ENCODE results near the gene PSMC3IP. TPM values are rescaled to one million over a fixed set of nuclear protein-coding genes. Genes with fewer than 3 reads are reported as not detected.
"Not testable (repeated sequence)": the region's sequence is repeated elsewhere in the genome, so short reads cannot be mapped to it uniquely, and the experiment has no call there.

Gene PSMC3IP
- total RNA-seq, 2 donors from 2014 or later = 25.9 to 34.2 TPM

GRCh38 chr17:42559075-42559474 is 18.5 kb downstream of the PSMC3IP start:
- peaks cover 21% of the 10 kb centered on the region for H3K36me3 Mint-ChIP-seq (ENCODE audit: low read depth)
- H3K9me3 Mint-ChIP-seq = no peaks in the 10 kb centered on the region
- H3K27me3 Mint-ChIP-seq = no peaks in the 10 kb centered on the region
- ATAC-seq (replicated peaks) = no peak
- no peak overlapping the region for H3K4me3 Mint-ChIP-seq
- no peak overlapping the region for H3K27ac Mint-ChIP-seq
- peaks cover 10% of the 10 kb centered on the region for H3K4me1 Mint-ChIP-seq

- not testable (repeated sequence) for H3K27me3 Mint-ChIP-seq; H3K4me1 Mint-ChIP-seq; H3K36me3 Mint-ChIP-seq (ENCODE audit: low read depth); ATAC-seq (replicated peaks); H3K9me3 Mint-ChIP-seq
- peak overlapping the region; percentile 89 for H3K4me3 Mint-ChIP-seq
- H3K27ac Mint-ChIP-seq = peak overlapping the region; percentile 92
Observed at GRCh38 chr17:42555961-42556617, 21.4 kb downstream of the PSMC3IP start.

- Mint-ChIP-seq H3K27ac (peak overlapping the region; percentile 92), H3K9me3 (no peaks in the 10 kb centered on the region), H3K4me3 (peak overlapping the region; percentile 89), H3K36me3 (ENCODE audit: low read depth) (no peaks in the 10 kb centered on the region), H3K27me3 (no peaks in the 10 kb centered on the region), H3K4me1 (no peaks in the 10 kb centered on the region)
- peak; percentile 9 for ATAC-seq (replicated peaks)
Observed at GRCh38 chr17:42555122-42555622, 22.4 kb downstream of the PSMC3IP start.

- peak; percentile 93 for ATAC-seq (replicated peaks)
- H3K27me3 Mint-ChIP-seq = no peaks in the 10 kb centered on the region
- H3K36me3 Mint-ChIP-seq (ENCODE audit: low read depth) = no peaks in the 10 kb centered on the region
- no peaks in the 10 kb centered on the region for H3K9me3 Mint-ChIP-seq
- H3K27ac Mint-ChIP-seq = peak overlapping the region; percentile 92
- H3K4me1 Mint-ChIP-seq = no peaks in the 10 kb centered on the region
- H3K4me3 Mint-ChIP-seq = peak overlapping the region; percentile 89
Observed at GRCh38 chr17:42554250-42555121, 23.0 kb downstream of the PSMC3IP start.

GRCh38 chr17:42553866-42554249 is 23.7 kb downstream of the PSMC3IP start:
- peak; percentile 28 for ATAC-seq (replicated peaks)

GRCh38 chr17:42553161-42553818 is 24.2 kb downstream of the PSMC3IP start:
- no peak for ATAC-seq (replicated peaks)
- H3K36me3 Mint-ChIP-seq (ENCODE audit: low read depth) = no peaks in the 10 kb centered on the region
- H3K27me3 Mint-ChIP-seq = no peaks in the 10 kb centered on the region
- H3K27ac Mint-ChIP-seq = no peak overlapping the region
- H3K4me3 Mint-ChIP-seq = peak overlapping the region; percentile 89
- peaks cover 5% of the 10 kb centered on the region for H3K4me1 Mint-ChIP-seq
- H3K9me3 Mint-ChIP-seq = no peaks in the 10 kb centered on the region

More at GRCh38 chr17:42553866-42554249, 23.7 kb downstream of the PSMC3IP start:
- Mint-ChIP-seq H3K4me3 (peak overlapping the region; percentile 89), H3K27ac (peak overlapping the region; percentile 92), H3K4me1 (peaks cover 5% of the 10 kb centered on the region), H3K36me3 (ENCODE audit: low read depth) (no peaks in the 10 kb centered on the region), H3K9me3 (no peaks in the 10 kb centered on the region), H3K27me3 (no peaks in the 10 kb centered on the region)

- H3K9me3 Mint-ChIP-seq; ATAC-seq (replicated peaks); H3K4me1 Mint-ChIP-seq; H3K27ac Mint-ChIP-seq; H3K36me3 Mint-ChIP-seq (ENCODE audit: low read depth); H3K27me3 Mint-ChIP-seq: not testable (repeated sequence)
- H3K4me3 Mint-ChIP-seq = peak within 1 kb of the TSS; percentile 89
Observed at GRCh38 chr17:42552736-42553135, 24.8 kb downstream of the PSMC3IP start, which contains the start of gene HSD17B1. HSD17B1 (plus strand) TSS chr17:42552923; CDS start chr17:42552934, 11 bp downstream.

GRCh38 chr17:42548993-42549755 is 28.4 kb downstream of the PSMC3IP start:
- peaks cover 5% of the 10 kb centered on the region for H3K4me1 Mint-ChIP-seq

GRCh38 chr17:42548070-42548837 is 29.3 kb downstream of the PSMC3IP start:
- peak overlapping the region; percentile 59 for H3K4me3 Mint-ChIP-seq
- H3K27me3 Mint-ChIP-seq = no peaks in the 10 kb centered on the region
- H3K36me3 Mint-ChIP-seq (ENCODE audit: low read depth) = no peaks in the 10 kb centered on the region
- no peaks in the 10 kb centered on the region for H3K9me3 Mint-ChIP-seq
- peak; percentile 89 for ATAC-seq (replicated peaks)
- H3K4me1 Mint-ChIP-seq = peaks cover 5% of the 10 kb centered on the region
- no peak overlapping the region for H3K27ac Mint-ChIP-seq

More at GRCh38 chr17:42548993-42549755, 28.4 kb downstream of the PSMC3IP start:
- no peak for ATAC-seq (replicated peaks)
- H3K27ac Mint-ChIP-seq = no peak overlapping the region
- no peaks in the 10 kb centered on the region for H3K36me3 Mint-ChIP-seq (ENCODE audit: low read depth)
- no peaks in the 10 kb centered on the region for H3K9me3 Mint-ChIP-seq
- H3K27me3 Mint-ChIP-seq = no peaks in the 10 kb centered on the region
- H3K4me3 Mint-ChIP-seq = peak overlapping the region; percentile 59

GRCh38 chr17:42547698-42548069 is 29.8 kb downstream of the PSMC3IP start:
- H3K27ac Mint-ChIP-seq = no peak overlapping the region
- H3K4me1 Mint-ChIP-seq = peaks cover 5% of the 10 kb centered on the region
- no peaks in the 10 kb centered on the region for H3K27me3 Mint-ChIP-seq
- no peaks in the 10 kb centered on the region for H3K36me3 Mint-ChIP-seq (ENCODE audit: low read depth)
- ATAC-seq (replicated peaks) = no peak
- peak overlapping the region; percentile 59 for H3K4me3 Mint-ChIP-seq
- H3K9me3 Mint-ChIP-seq = no peaks in the 10 kb centered on the region

GRCh38 chr17:42547001-42547461 is 30.5 kb downstream of the PSMC3IP start:
- no peak for ATAC-seq (replicated peaks)
- H3K36me3 Mint-ChIP-seq (ENCODE audit: low read depth) = no peaks in the 10 kb centered on the region
- no peak overlapping the region for H3K27ac Mint-ChIP-seq
- H3K9me3 Mint-ChIP-seq = no peaks in the 10 kb centered on the region
- peaks cover 5% of the 10 kb centered on the region for H3K4me1 Mint-ChIP-seq
- no peaks in the 10 kb centered on the region for H3K27me3 Mint-ChIP-seq
- no peak overlapping the region for H3K4me3 Mint-ChIP-seq

- not testable (repeated sequence) for H3K4me3 Mint-ChIP-seq; H3K36me3 Mint-ChIP-seq (ENCODE audit: low read depth); H3K27me3 Mint-ChIP-seq; ATAC-seq (replicated peaks); H3K27ac Mint-ChIP-seq; H3K9me3 Mint-ChIP-seq
- peaks cover 11% of the 10 kb centered on the region for H3K4me1 Mint-ChIP-seq
Observed at GRCh38 chr17:42545755-42546505, 31.6 kb downstream of the PSMC3IP start.

GRCh38 chr17:42544874-42545283 is 32.6 kb downstream of the PSMC3IP start:
- H3K4me3 Mint-ChIP-seq = no peak overlapping the region
- no peaks in the 10 kb centered on the region for H3K36me3 Mint-ChIP-seq (ENCODE audit: low read depth)
- H3K9me3 Mint-ChIP-seq = no peaks in the 10 kb centered on the region
- H3K27ac Mint-ChIP-seq = no peak overlapping the region
- peaks cover 15% of the 10 kb centered on the region for H3K4me1 Mint-ChIP-seq
- H3K27me3 Mint-ChIP-seq = no peaks in the 10 kb centered on the region
- ATAC-seq (replicated peaks) = no peak

Data from activated T-helper 17 cell treated with anti-CD3 and anti-CD28 coated beads, Interleukin-2, amount 50 U/mL, for 72 hours (primary cell).